Neural progenitor cell (in vitro differentiated cells): Measurements from ENCODE around the gene YTHDF1.

Experiments
- EZH2 ChIP-seq: fragments of 200-600 bp; sonication (generic); IDR thresholded peaks from 2 replicates; pipeline ENCODE4 v1.6.1; 2017; ENCODE audit warnings: antibody characterized with exemption, mild to moderate bottlenecking, moderate library complexity
- TF ChIP-seq, protein P1 (sequence below): fragments of 200-600 bp; sonication (generic); IDR thresholded peaks from 2 replicates; pipeline ENCODE4 v1.5.1; 2017; ENCODE audit warnings: antibody characterized with exemption, mild to moderate bottlenecking

DNA sequence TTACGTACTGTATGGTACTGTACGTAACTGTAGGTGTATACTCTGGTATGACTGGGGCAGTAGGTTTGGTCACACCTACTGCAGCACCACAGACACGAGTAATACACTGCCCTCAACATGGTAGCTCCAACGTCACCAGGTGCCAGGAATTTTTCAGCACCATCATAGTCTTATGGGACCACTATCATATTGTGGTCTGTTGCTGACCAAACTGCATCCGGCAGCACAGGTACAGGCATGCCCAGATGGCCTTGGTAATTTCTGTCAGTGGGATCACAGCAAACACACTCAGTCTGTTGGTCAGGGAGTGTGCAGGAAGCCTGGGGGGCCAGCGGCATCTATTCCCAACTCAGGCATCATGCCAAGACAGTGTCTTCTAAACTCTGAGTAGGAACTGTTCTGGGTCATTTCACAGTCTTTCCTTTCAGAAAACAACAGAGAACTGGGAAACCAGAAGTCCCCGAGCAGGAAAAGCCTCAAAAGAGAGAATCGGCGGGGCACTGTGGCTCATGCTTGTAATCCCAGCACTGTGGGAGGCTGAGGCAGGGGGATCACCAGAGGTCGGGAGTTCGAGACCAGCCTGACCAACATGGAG is 5.8 kb downstream of the YTHDF1 start:
- no peak for TF ChIP-seq EZH2
- TF ChIP-seq, protein P1, sequence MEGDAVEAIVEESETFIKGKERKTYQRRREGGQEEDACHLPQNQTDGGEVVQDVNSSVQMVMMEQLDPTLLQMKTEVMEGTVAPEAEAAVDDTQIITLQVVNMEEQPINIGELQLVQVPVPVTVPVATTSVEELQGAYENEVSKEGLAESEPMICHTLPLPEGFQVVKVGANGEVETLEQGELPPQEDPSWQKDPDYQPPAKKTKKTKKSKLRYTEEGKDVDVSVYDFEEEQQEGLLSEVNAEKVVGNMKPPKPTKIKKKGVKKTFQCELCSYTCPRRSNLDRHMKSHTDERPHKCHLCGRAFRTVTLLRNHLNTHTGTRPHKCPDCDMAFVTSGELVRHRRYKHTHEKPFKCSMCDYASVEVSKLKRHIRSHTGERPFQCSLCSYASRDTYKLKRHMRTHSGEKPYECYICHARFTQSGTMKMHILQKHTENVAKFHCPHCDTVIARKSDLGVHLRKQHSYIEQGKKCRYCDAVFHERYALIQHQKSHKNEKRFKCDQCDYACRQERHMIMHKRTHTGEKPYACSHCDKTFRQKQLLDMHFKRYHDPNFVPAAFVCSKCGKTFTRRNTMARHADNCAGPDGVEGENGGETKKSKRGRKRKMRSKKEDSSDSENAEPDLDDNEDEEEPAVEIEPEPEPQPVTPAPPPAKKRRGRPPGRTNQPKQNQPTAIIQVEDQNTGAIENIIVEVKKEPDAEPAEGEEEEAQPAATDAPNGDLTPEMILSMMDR = no peak
